Natural killer cell (primary cell): ENCODE data around the gene MAOB. TPM values are rescaled to one million over a fixed set of nuclear protein-coding genes. Genes with fewer than 3 reads are reported as not detected.

Source experiments
- ATAC-seq, 3 donors: fragments of 150-1000 bp in 2 of 3; fragments of 200-7000 bp in 1 of 3; cut with Tn5 transposase; 1 replicate in 1 of 3; 2 replicates in 2 of 3; pipeline ENCODE4 v1.10.0; 2021; ENCODE audit warnings: mild to moderate bottlenecking in 2 of 3, moderate library complexity in 2 of 3
- DNase-seq, 2 donors: peaks; one replicate each; pipeline versions ENCODE4 v3.0.0 to v3.0.0-alpha.2; 2013 to 2021; ENCODE audit warnings: mixed read lengths in 1 of 2
- H3K27ac ChIP-seq: one replicate; pipeline ENCODE4 v1.5.1; 2013; ENCODE audit warnings: mild to moderate bottlenecking, low read length
- H3K27me3 ChIP-seq: one replicate; pipeline ENCODE4 v1.6.1; 2013; ENCODE audit warnings: low read length; ENCODE audit not compliant: control insufficient read depth, insufficient read depth
- H3K36me3 ChIP-seq: one replicate; pipeline ENCODE4 v1.6.1; 2013; ENCODE audit warnings: low read length; ENCODE audit not compliant: control insufficient read depth, insufficient read depth
- H3K4me1 ChIP-seq: one replicate; pipeline ENCODE4 v1.6.1; 2013; ENCODE audit warnings: low read length; ENCODE audit not compliant: control insufficient read depth, insufficient read depth
- H3K4me3 ChIP-seq: one replicate; pipeline ENCODE4 v1.5.1; 2013; ENCODE audit warnings: low read length
- H3K9me3 ChIP-seq: one replicate; pipeline ENCODE4 v1.6.1; 2013; ENCODE audit warnings: low read length; ENCODE audit not compliant: control insufficient read depth, insufficient read depth
- H3K27ac Mint-ChIP-seq, 2 donors: one replicate each; pipeline ENCODE4 v1.8.0; 2022; ENCODE audit warnings: mild to moderate bottlenecking in 2 of 2, mixed read lengths in 2 of 2, moderate library complexity in 1 of 2
- H3K27me3 Mint-ChIP-seq, 2 donors: one replicate each; pipeline ENCODE4 v1.8.0; 2022; ENCODE audit warnings: low read depth in 2 of 2, mixed read lengths in 2 of 2
- H3K36me3 Mint-ChIP-seq: one replicate; pipeline ENCODE4 v1.8.0; 2022; ENCODE audit warnings: mixed read lengths
- H3K4me1 Mint-ChIP-seq, 2 donors: one replicate each; pipeline ENCODE4 v1.8.0; 2022; ENCODE audit warnings: mixed read lengths in 2 of 2
- H3K4me3 Mint-ChIP-seq: one replicate; pipeline ENCODE4 v1.8.0; 2022; ENCODE audit warnings: mild to moderate bottlenecking, moderate library complexity, mixed read lengths
- H3K9me3 Mint-ChIP-seq, 2 donors: one replicate each; pipeline ENCODE4 v1.8.0; 2022; ENCODE audit warnings: mixed read lengths in 2 of 2
- CTCF ChIP-seq: fragments of 200-600 bp; IDR thresholded peaks from one replicate; pipeline ENCODE4 v1.8.0; 2022; ENCODE audit warnings: antibody characterized with exemption
- WGBS: methylation state at CpG from one replicate; pipeline ENCODE4 v1.1.7; 2013; ENCODE audit warnings: missing lambda C conversion rate; ENCODE audit not compliant: insufficient coverage; 5-methylcytosine and 5-hydroxymethylcytosine counted together
- intact Hi-C: fragments of 100-400 bp; cut with micrococcal nuclease; formaldehyde crosslinking; loops from one replicate; pipeline ENCODE4 v1.14.2; 2022
- total RNA-seq, 4 donors: library from RNA; stranded (reverse); fragments of 120-200 nt in 1 of 4; gene quantifications; one replicate each; pipeline versions ENCODE4 v1.2.3 to v1.2.4, GENCODE V29; 2013 to 2022

Gene MAOB
- total RNA-seq, 3 donors from 2014 or later (not counting 1 experiment from before 2014, with no cell fraction given), result 0.26 TPM; not detected in 2

- WGBS, result 64% methylated on average over 2 of the region's 2 CpGs
- H3K9me3 Mint-ChIP-seq, result no peaks in the 10 kb centered on the region
- no peaks in the 10 kb centered on the region for H3K36me3 Mint-ChIP-seq
Measured at GRCh38 chrX:43813319-43813718, 68.9 kb downstream of the MAOB start.

GRCh38 chrX:43809463-43809862 is 72.8 kb downstream of the MAOB start:
- Mint-ChIP-seq H3K4me3 (no peak overlapping the region), H3K27me3 (peaks cover 6 to 32% of the 10 kb centered on the region in 2 donors), H3K9me3 (no peaks in the 10 kb centered on the region), H3K36me3 (no peaks in the 10 kb centered on the region), H3K4me1 (peaks cover 6 to 10% of the 10 kb centered on the region in 2 donors), H3K27ac (no peak overlapping the region)
- no peaks in the 10 kb centered on the region for H3K27me3 ChIP-seq
- H3K27ac ChIP-seq, result no peak overlapping the region
- TF ChIP-seq CTCF, result no peak
- ATAC-seq (no peak), DNase-seq (no peak)
- no peak overlapping the region for H3K4me3 ChIP-seq
- no peaks in the 10 kb centered on the region for H3K9me3 ChIP-seq
- intact Hi-C loops, result no loop called here
- H3K4me1 ChIP-seq, result peaks cover 4% of the 10 kb centered on the region
- H3K36me3 ChIP-seq, result no peaks in the 10 kb centered on the region

More at GRCh38 chrX:43813319-43813718, 68.9 kb downstream of the MAOB start:
- intact Hi-C loops, result no loop called here
- no peaks in the 10 kb centered on the region for H3K36me3 ChIP-seq
- peaks cover 2 to 8% of the 10 kb centered on the region in 2 donors for H3K27me3 Mint-ChIP-seq
- peaks cover 6 to 10% of the 10 kb centered on the region in 2 donors for H3K4me1 Mint-ChIP-seq
- DNase-seq, result no peak
- H3K4me3 ChIP-seq, result no peak overlapping the region
- no peak overlapping the region for H3K27ac ChIP-seq
- no peak overlapping the region for H3K4me3 Mint-ChIP-seq
- TF ChIP-seq CTCF, result no peak
- no peaks in the 10 kb centered on the region for H3K27me3 ChIP-seq
- no peak overlapping the region for H3K27ac Mint-ChIP-seq
- peaks cover 4% of the 10 kb centered on the region for H3K4me1 ChIP-seq
- H3K9me3 ChIP-seq, result no peaks in the 10 kb centered on the region
- no peak for ATAC-seq

GRCh38 chrX:43808231-43808630 is 74.0 kb downstream of the MAOB start:
- no peaks in the 10 kb centered on the region for H3K4me1 ChIP-seq
- H3K4me3 ChIP-seq, result no peak overlapping the region
- intact Hi-C loops, result no loop called here
- no peak for DNase-seq
- H3K9me3 Mint-ChIP-seq, result no peaks in the 10 kb centered on the region
- no peak for ATAC-seq
- no peak overlapping the region for H3K27ac ChIP-seq
- H3K36me3 ChIP-seq, result no peaks in the 10 kb centered on the region
- H3K27me3 ChIP-seq, result no peaks in the 10 kb centered on the region
- H3K4me1 Mint-ChIP-seq, result peaks cover 0 to 4% of the 10 kb centered on the region in 2 donors
- H3K27me3 Mint-ChIP-seq, result peaks cover 6 to 44% of the 10 kb centered on the region in 2 donors
- no peaks in the 10 kb centered on the region for H3K9me3 ChIP-seq
- H3K27ac Mint-ChIP-seq, result no peak overlapping the region
- TF ChIP-seq CTCF, result no peak
- H3K4me3 Mint-ChIP-seq, result no peak overlapping the region
- H3K36me3 Mint-ChIP-seq, result no peaks in the 10 kb centered on the region

- WGBS, result 80% methylated on average over 2 of the region's 2 CpGs
- Histone ChIP-seq H3K4me1 (no peaks in the 10 kb centered on the region), H3K9me3 (no peaks in the 10 kb centered on the region), H3K27me3 (no peaks in the 10 kb centered on the region), H3K27ac (no peak overlapping the region), H3K36me3 (no peaks in the 10 kb centered on the region), H3K4me3 (no peak overlapping the region)
- TF ChIP-seq CTCF, result no peak
- Mint-ChIP-seq H3K27ac (no peak overlapping the region), H3K9me3 (no peaks in the 10 kb centered on the region), H3K4me1 (no peaks in the 10 kb centered on the region), H3K4me3 (no peak overlapping the region), H3K27me3 (peaks cover 4 to 62% of the 10 kb centered on the region in 2 donors), H3K36me3 (no peaks in the 10 kb centered on the region)
- ATAC-seq (no peak), DNase-seq (no peak)
- intact Hi-C loops, result no loop called here
Measured at GRCh38 chrX:43805579-43805978, 76.7 kb downstream of the MAOB start.
